Fibroblast of villous mesenchyme (primary cell): ENCODE measurements around the gene RNF11. TPM values are rescaled to one million over a fixed set of nuclear protein-coding genes. Genes with fewer than 3 reads are reported as not detected.
A peak's percentile ranks its signal among the peaks of the same experiment; 100 is the strongest.
"Not testable (repeated sequence)": the region's sequence is repeated elsewhere in the genome, so short reads cannot be mapped to it uniquely, and the experiment has no call there.

ENCODE experiments used
- DNase-seq: peaks from one replicate; pipeline ENCODE4 v3.0.0-alpha.2; 2010; ENCODE audit warnings: low read depth
- H3K4me3 ChIP-seq: 2 replicates; pipeline ENCODE4 v1.5.1; 2011; ENCODE audit warnings: low read depth, mild to moderate bottlenecking, low read length
- total RNA-seq: library from RNA; depleted of rRNA; stranded (reverse); fragments of >200 nt; gene quantifications from 2 replicates; pipeline ENCODE4 v1.2.3, GENCODE V29; 2012
- TF ChIP-seq, protein P1 (sequence below): IDR thresholded peaks from 2 replicates; pipeline ENCODE4 v1.5.1; 2012; ENCODE audit warnings: low read depth, mild to moderate bottlenecking, low read length; ENCODE audit not compliant: insufficient read depth

The RNF11 gene
- total RNA-seq, 1 donor: 130 TPM

DNA sequence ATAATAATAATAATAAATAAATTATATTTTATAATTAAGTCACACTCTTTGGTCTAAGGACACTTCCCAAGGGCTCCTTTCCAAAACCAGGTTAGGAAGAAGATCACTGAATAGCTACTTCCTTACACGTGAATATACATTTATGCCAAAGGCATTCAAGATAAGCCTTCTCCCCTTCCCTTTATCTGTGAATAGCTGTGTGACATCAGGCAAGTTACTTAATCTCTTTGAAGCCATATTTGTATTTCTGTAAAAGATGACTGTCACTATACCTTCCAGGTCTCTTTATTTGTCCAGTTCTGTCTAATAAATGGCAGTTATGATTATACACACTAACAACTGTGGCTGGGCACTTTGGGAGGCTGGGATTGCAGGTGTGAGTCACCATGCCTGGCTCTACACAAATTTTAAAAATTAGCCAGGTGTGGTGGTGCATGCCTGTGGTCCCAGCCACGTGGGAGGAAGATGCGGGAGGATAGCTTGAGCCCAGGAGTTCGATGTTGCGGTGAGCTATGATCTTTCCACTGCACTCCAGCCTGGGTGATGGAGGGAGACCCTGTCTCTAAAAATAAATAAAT lies 5.5 kb upstream of the RNF11 start:
- TF ChIP-seq, protein P1, sequence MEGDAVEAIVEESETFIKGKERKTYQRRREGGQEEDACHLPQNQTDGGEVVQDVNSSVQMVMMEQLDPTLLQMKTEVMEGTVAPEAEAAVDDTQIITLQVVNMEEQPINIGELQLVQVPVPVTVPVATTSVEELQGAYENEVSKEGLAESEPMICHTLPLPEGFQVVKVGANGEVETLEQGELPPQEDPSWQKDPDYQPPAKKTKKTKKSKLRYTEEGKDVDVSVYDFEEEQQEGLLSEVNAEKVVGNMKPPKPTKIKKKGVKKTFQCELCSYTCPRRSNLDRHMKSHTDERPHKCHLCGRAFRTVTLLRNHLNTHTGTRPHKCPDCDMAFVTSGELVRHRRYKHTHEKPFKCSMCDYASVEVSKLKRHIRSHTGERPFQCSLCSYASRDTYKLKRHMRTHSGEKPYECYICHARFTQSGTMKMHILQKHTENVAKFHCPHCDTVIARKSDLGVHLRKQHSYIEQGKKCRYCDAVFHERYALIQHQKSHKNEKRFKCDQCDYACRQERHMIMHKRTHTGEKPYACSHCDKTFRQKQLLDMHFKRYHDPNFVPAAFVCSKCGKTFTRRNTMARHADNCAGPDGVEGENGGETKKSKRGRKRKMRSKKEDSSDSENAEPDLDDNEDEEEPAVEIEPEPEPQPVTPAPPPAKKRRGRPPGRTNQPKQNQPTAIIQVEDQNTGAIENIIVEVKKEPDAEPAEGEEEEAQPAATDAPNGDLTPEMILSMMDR: no peak
- H3K4me3 ChIP-seq: no peak overlapping the region
- DNase-seq: no peak

DNA sequence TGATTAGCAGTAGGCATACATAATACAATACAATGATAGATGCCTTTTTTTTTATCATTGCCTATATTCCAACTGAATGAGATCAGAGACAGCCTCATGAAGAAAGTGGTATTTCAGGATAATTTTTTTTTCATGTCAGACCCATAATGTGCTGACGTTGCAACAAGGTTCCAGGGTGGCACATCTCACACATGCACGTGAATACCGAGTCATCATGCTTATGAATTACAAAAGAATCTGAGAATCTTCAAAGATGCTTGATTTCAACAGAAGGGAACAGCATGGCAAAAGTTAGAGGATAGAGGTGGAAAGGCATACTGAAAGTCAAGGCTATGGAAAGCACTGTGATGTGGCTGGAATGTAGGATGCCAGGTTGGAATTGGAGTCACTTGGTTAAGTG lies 5.0 kb upstream of the RNF11 start:
- TF ChIP-seq, protein P1: no peak
- no peak overlapping the region for H3K4me3 ChIP-seq
- DNase-seq: no peak

DNA sequence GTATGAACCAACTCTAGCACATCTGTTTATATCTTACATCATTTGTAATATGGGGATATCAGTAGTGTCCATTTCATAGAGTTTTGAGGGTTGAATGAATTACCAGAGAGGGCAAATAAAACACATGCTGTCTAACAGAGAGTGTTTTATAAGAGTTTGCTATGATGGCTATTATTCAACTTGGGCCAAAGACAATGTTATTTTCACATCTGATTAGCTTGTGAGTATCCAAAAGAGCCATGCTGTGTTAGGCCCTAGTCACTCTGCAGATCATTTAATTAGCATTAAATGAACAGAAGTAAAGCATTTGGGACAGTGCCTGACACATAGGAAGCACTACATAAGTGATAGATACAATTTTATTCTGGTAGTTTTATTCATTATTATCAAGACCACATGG lies 4.2 kb upstream of the RNF11 start:
- DNase-seq: no peak
- TF ChIP-seq, protein P1: no peak
- no peak overlapping the region for H3K4me3 ChIP-seq

DNA sequence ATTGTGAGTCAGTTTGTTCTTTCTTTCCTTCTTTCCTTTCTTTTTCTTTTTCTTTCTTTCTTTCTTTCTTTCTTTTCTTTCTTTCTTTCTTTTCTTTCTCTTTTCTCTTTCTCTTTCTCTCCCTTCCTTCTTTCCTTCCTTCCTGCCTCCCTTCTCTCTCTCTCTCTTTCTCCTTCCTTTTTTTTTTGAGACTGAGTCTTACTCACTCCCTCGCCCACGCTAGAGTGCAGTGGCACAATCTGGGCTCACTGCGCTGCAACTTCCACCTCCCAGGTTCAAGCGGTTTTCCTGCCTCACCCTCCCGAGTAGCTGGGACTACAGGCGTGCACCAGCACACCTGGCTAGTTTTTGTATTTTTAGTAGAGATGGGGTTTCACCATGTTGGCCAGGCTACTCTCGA lies 1.8 kb upstream of the RNF11 start:
- DNase-seq, H3K4me3 ChIP-seq: not testable (repeated sequence)

DNA sequence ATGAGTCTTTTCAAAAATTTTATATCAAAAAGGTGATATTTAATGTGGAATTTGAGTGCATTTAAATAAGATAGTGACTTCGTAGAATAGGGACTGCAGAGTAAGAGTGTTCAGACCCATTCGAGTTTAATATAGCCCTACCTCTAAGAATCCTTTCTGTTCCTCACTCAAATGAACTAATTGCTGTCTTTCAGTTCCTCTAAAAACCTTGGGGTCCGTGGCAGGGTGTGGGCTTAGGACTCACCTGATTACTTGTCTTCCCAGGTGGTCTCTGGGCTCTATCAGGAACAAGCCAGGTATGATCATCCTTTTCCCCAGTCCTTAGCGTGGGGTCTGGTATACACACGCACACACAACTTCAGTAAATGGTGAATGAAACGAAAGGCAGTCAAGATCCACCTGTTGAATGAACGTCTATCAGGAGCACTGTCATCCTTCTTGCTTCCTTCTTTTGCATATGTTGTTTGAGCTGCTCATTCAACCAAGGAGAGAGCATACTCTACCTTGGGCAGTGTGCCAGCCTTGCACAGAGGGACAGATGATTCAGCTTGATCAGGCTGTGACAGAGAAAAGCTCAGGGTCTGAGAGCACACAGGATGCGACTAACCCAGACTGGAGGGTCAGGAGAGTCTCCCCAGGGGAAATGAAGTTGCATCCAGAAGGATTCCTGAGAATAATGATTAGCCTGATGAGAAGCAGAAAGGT lies 1.2 kb upstream of the RNF11 start:
- DNase-seq: peak; percentile 25
- no peak overlapping the region for H3K4me3 ChIP-seq

DNA sequence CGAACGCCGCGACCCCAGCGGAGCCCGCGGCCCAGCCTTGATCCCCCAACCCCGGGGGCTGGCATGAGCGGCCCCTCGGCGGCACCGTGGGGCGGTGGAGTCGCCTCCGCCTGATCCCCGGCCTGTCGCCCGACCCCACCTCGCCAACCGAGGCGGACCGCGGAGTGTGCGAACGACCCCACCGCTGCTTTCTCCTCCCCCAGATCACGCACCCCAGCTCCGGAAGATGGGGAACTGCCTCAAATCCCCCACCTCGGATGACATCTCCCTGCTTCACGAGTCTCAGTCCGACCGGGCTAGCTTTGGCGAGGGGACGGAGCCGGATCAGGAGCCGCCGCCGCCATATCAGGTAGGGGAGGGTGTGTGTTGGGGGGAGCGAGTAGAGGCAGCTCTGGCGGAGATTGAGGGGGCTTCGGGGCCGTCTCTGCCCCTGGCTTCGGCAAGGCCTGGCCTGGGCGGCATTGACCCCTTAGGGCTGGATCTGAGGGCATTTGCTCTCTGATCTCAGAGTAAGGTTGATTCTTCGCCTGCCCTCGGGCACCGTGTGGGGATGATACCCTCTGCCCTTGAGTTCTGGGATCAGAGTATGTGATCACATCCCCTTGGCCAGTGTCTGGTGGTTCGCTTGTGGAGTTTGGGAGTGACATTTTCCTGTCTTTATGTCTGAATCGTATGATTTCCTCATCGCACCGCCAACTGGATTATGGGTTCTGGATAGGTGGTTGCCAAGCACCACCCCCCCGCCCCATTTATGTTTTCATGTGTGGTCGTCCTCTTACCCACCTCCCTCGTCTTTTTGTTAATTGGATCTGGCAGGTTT lies 668 bp downstream of the RNF11 start:
- peak; percentile 54 for DNase-seq
- TF ChIP-seq, protein P1: no peak
- H3K4me3 ChIP-seq: peak overlapping the region; percentile 90

More for the DNA sequence above, 1.2 kb upstream of the RNF11 start:
- TF ChIP-seq, protein P1: no peak
